B cell (primary cell): Measurements from ENCODE around the gene S100A1. TPM values are rescaled to one million over a fixed set of nuclear protein-coding genes. Genes with fewer than 3 reads are reported as not detected.

Experiments used
- ATAC-seq: fragments of 200-7000 bp; cut with Tn5 transposase; one replicate; pipeline ENCODE4 v1.10.0; 2021; ENCODE audit warnings: low read depth, mild to moderate bottlenecking, moderate number of reproducible peaks, moderate library complexity
- CTCF ChIA-PET: fragments of 350-600 bp; sonication (Branson Sonifier 250); formaldehyde crosslinking; loops from one replicate; lab custom pipeline; 2021; ENCODE audit warnings: antibody characterized with exemption, inconsistent platforms; lab: Charles Lee
- POLR2A ChIA-PET: fragments of 350-600 bp; sonication (Branson Sonifier 250); formaldehyde crosslinking; loops from one replicate; lab custom pipeline; 2021; ENCODE audit warnings: antibody characterized with exemption; lab: Charles Lee
- DNase-seq: peaks from one replicate; pipeline ENCODE4 v3.0.0; 2013
- H2AFZ ChIP-seq: 2 replicates; pipeline ENCODE4 v1.6.1; 2012; ENCODE audit warnings: mild to moderate bottlenecking, low read depth, low read length; ENCODE audit not compliant: insufficient read depth, poor library complexity, severe bottlenecking
- H3K27ac ChIP-seq, 2 donors: 1 replicate in 1 of 2; 2 replicates in 1 of 2; pipeline ENCODE4 v1.5.1; 2012 to 2013; ENCODE audit warnings: low read length in 2 of 2, mild to moderate bottlenecking in 2 of 2, moderate library complexity in 1 of 2
- H3K27me3 ChIP-seq, 4 experiments: fragments of 200-600 bp in 1 of 4; sonication (generic) in 1 of 4; replicated peaks in 1 of 4; 1 replicate in 2 of 4; 2 replicates in 2 of 4; pipeline versions ENCODE4 v1.6.1 to v1.7.0; 2013 to 2016; ENCODE audit warnings: low read length in 3 of 4, mild to moderate bottlenecking in 2 of 4, mixed read lengths in 1 of 4, moderate library complexity in 1 of 4; ENCODE audit not compliant: insufficient read depth in 4 of 4, control insufficient read depth in 3 of 4; ENCODE audit errors: control extremely low read depth in 1 of 4
- H3K36me3 ChIP-seq, 2 experiments: replicated peaks in 1 of 2; 1 replicate in 1 of 2; 2 replicates in 1 of 2; pipeline versions ENCODE4 v1.6.1 to v1.7.1; 2013; ENCODE audit warnings: low read length in 1 of 2; ENCODE audit not compliant: insufficient read depth in 2 of 2, control insufficient read depth in 1 of 2; ENCODE audit errors: control extremely low read depth in 1 of 2, extremely low read depth in 1 of 2
- H3K4me1 ChIP-seq, 2 donors: fragments of 200-600 bp in 1 of 2; sonication (generic) in 1 of 2; 1 replicate in 1 of 2; 2 replicates in 1 of 2; pipeline versions ENCODE4 v1.5.1 to v1.6.1; 2013 to 2017; ENCODE audit warnings: low read length in 2 of 2; ENCODE audit not compliant: control insufficient read depth in 2 of 2, insufficient read depth in 2 of 2
- H3K4me2 ChIP-seq: replicated peaks from 2 replicates; pipeline ENCODE3; 2012; ENCODE audit warnings: mild to moderate bottlenecking, low read depth, low read length; ENCODE audit not compliant: poor library complexity, severe bottlenecking
- H3K4me3 ChIP-seq, 5 experiments: fragments of 200-600 bp in 1 of 5; sonication (generic) in 1 of 5; 1 replicate in 3 of 5; 2 replicates in 2 of 5; pipeline versions ENCODE4 v1.5.1 to v1.7.0; 2011 to 2016; ENCODE audit warnings: low read length in 4 of 5, mild to moderate bottlenecking in 4 of 5, low read depth in 2 of 5, control low read depth in 1 of 5, moderate library complexity in 1 of 5; ENCODE audit not compliant: insufficient read depth in 1 of 5; ENCODE audit errors: control extremely low read depth in 1 of 5, extremely low read depth in 1 of 5
- H3K79me2 ChIP-seq: fragments of 200-600 bp; sonication (generic); one replicate; pipeline ENCODE4 v1.6.0; 2016; ENCODE audit warnings: low read length; ENCODE audit not compliant: control insufficient read depth, insufficient read depth
- H3K9ac ChIP-seq: fragments of 200-600 bp; sonication (generic); 2 replicates; pipeline ENCODE4 v1.6.1; 2017; ENCODE audit warnings: mild to moderate bottlenecking, low read length, moderate library complexity
- H3K9me3 ChIP-seq, 3 donors: one replicate each; pipeline versions ENCODE4 v1.6.1 to v1.7.1; 2013; ENCODE audit warnings: low read length in 2 of 3; ENCODE audit not compliant: control insufficient read depth in 2 of 3, insufficient read depth in 1 of 3; ENCODE audit errors: control extremely low read depth in 1 of 3
- H4K20me1 ChIP-seq: 2 replicates; pipeline ENCODE4 v1.6.0; 2012; ENCODE audit warnings: mild to moderate bottlenecking, low read length; ENCODE audit not compliant: insufficient read depth, control insufficient read depth, poor library complexity, severe bottlenecking
- H3K27ac Mint-ChIP-seq: one replicate; pipeline ENCODE4 v1.8.0; 2021; ENCODE audit warnings: mixed read lengths
- H3K27me3 Mint-ChIP-seq: one replicate; pipeline ENCODE4 v1.8.0; 2021; ENCODE audit warnings: mixed read lengths
- H3K4me1 Mint-ChIP-seq: one replicate; pipeline ENCODE4 v1.8.0; 2021; ENCODE audit warnings: mixed read lengths
- H3K4me3 Mint-ChIP-seq: one replicate; pipeline ENCODE4 v1.8.0; 2021; ENCODE audit warnings: mixed read lengths
- H3K9me3 Mint-ChIP-seq: one replicate; pipeline ENCODE4 v1.8.0; 2022; ENCODE audit warnings: mixed read lengths; ENCODE audit not compliant: insufficient read depth
- CTCF ChIP-seq: fragments of 200-600 bp; IDR thresholded peaks from one replicate; pipeline ENCODE4 v1.8.0; 2022; ENCODE audit warnings: antibody characterized with exemption, mild to moderate bottlenecking
- EZH2 ChIP-seq: IDR thresholded peaks from 2 replicates; pipeline ENCODE4 v1.6.1; 2012; ENCODE audit warnings: borderline replicate concordance, low read depth, mild to moderate bottlenecking, moderate library complexity, low read length; ENCODE audit not compliant: insufficient read depth, poor library complexity, severe bottlenecking
- WGBS: methylation state at CpG from one replicate; pipeline ENCODE4 v1.1.5; 2013; ENCODE audit warnings: missing lambda C conversion rate; ENCODE audit not compliant: insufficient coverage; 5-methylcytosine and 5-hydroxymethylcytosine counted together
- intact Hi-C: fragments of 100-400 bp; cut with micrococcal nuclease; formaldehyde crosslinking; loops from one replicate; pipeline ENCODE4 v1.10.0; 2022
- polyA plus RNA-seq: library from polyadenylated mRNA; depleted of rRNA; stranded (reverse); fragments of >200 nt; gene quantifications from 2 replicates; pipeline ENCODE4 v1.2.3, GENCODE V29; 2012
- total RNA-seq, 2 donors: library from RNA; stranded (reverse); fragments of 120-200 nt in 1 of 2; gene quantifications; 1 replicate in 1 of 2; 2 replicates in 1 of 2; pipeline versions ENCODE4 v1.2.3 to v1.2.4, GENCODE V29; 2013 to 2022

S100A1 gene
- total and polyA plus RNA-seq, 2 donors (not counting 1 experiment from before 2014, with no cell fraction given), result not detected

- peak; percentile 73 for DNase-seq
- peaks cover 0 to 8% (median 0%) of the 10 kb centered on the region in 3 donors for H3K9me3 ChIP-seq
- peak overlapping the region; percentile 86 for H2AFZ ChIP-seq
- peak overlapping the region; percentile 88 for H3K4me2 ChIP-seq
- peaks cover 49% of the 10 kb centered on the region for H3K27me3 Mint-ChIP-seq
- H3K4me1 Mint-ChIP-seq, result peaks cover 26% of the 10 kb centered on the region
- H3K27ac Mint-ChIP-seq, result peak overlapping the region; percentile 5
- peaks cover 26 to 30% of the 10 kb centered on the region in 2 donors for H3K4me1 ChIP-seq
- peaks cover 0 to 37% (median 24%) of the 10 kb centered on the region in 4 experiments for H3K27me3 ChIP-seq
- CTCF ChIA-PET, result interaction anchor here (0.6 to 6.4 kb wide), 16 partner anchors 65 to 313 kb away, joined by 3 to 50 read pairs (median 3); partner anchors contain the start of genes RAB13, RPS27 and SLC27A3
- peak overlapping the region in 4 of 5 experiments; percentile 28 to 57 (median 50) for H3K4me3 ChIP-seq
- H3K27ac ChIP-seq, result no peak overlapping the region
- WGBS, result 4% methylated on average over 19 of the region's 29 CpGs
- POLR2A ChIA-PET, result interaction anchor here (0.5 to 1.7 kb wide), 3 partner anchors 93 to 309 kb away, joined by 4 read pairs; no protein-coding TSS in a partner anchor
- peak overlapping the region; percentile 94 for H3K4me3 Mint-ChIP-seq
- no peaks in the 10 kb centered on the region for H3K79me2 ChIP-seq
- peak overlapping the region; percentile 63 for H3K9ac ChIP-seq
- TF ChIP-seq CTCF (peak; percentile 88), EZH2 (no peak)
- H3K9me3 Mint-ChIP-seq, result no peaks in the 10 kb centered on the region
- no peaks in the 10 kb centered on the region for H3K36me3 ChIP-seq
- H4K20me1 ChIP-seq, result no peaks in the 10 kb centered on the region
- intact Hi-C loops, result loop anchor here (1.0 to 10.0 kb wide), 4 partner anchors 71 to 308 kb away; partner anchors contain the start of genes RAB13 and S100A6
- peak; percentile 77 for ATAC-seq
Observed at GRCh38 chr1:153677718-153678518, 49.7 kb downstream of the S100A1 start.
